HG02623 (cell line): Measurements from ENCODE around the gene FRMD5.
"Not testable (repeated sequence)": the region's sequence is repeated elsewhere in the genome, so short reads cannot be mapped to it uniquely, and the experiment has no call there.

Experiments
- ATAC-seq: cut with Tn5 transposase; IDR thresholded peaks from one replicate; pipeline ENCODE4 v1.9.1; 2021; ENCODE audit warnings: moderate library complexity; ENCODE audit not compliant: unreplicated experiment

The FRMD5 gene

DNA sequence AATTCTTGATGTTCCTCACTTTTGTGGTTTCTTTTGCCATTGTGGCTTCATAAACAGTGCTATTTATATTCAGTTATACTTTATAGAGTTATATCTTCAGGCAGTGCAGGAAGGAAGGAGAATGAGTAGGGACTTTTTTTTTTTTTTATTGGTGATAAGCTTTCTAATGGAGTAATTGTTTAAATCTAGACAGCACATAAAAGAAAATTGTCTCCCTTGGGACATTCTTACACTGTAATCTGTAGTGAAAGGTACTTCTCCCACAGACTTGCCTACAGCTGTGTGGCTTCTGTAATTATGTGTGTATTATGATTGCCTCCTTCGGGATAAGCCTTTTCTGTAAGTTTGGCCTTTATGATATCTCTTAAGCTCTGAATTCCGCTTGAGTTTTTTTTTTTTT is 326.7 kb downstream of the FRMD5 start:
- ATAC-seq: no peak

DNA sequence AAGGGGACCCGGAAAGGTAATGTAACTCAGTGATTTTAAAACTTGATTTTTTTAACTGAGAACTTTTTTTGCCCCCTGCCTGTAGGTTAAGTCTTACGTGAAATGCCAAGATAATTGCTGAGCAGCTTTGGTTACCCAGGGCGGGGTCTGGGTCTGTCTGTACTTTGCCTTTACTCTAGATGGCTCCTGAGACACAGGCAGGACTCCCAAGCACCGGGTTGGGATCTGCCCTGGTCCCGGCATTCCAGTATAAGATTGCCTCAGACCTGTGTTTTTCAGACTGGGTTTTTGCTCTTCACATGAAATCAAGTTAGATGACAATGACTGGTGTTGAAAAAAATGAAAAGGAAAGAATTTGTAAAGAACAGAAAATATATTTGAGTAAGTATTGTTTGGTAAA is 328.0 kb downstream of the FRMD5 start:
- ATAC-seq: no peak

DNA sequence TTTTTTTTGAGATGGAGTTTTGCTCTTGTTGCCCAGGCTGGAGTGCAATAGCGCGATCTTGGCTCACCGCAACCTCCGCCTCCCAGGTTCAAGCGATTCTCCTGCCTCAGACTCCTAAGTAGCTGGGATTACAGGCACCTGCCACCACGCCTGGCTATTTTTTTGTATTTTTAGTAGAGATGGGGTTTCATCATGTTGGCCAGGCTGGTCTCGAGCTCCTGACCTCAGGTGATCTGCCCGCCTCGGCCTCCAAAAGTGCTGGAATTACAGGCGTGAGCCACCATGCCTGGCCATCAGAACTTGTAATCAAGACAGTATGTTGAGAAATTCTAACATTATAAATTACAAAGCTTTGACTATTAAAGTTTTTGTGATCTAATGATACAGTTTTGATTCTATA is 328.4 kb downstream of the FRMD5 start:
- ATAC-seq: not testable (repeated sequence)

DNA sequence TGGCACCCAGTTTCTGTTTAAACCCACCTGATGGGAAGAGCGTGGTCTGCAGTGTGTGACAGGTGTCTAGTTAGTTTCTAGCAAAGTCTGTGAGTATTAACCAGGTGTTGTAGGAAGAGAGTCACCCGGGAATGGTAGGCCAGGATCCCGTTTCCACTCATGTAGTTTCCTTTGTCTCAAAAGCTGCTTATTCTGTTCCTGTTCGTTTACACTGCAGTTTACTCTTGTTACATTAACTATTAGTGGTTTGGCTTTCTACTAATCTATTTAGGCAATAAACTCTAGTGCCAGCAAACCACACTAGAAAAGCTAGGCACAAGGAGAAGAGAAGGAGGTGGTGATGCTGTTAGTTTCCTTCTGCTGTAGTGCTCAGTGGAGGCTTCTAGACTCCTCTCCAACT is 335.5 kb downstream of the FRMD5 start:
- ATAC-seq: no peak

DNA sequence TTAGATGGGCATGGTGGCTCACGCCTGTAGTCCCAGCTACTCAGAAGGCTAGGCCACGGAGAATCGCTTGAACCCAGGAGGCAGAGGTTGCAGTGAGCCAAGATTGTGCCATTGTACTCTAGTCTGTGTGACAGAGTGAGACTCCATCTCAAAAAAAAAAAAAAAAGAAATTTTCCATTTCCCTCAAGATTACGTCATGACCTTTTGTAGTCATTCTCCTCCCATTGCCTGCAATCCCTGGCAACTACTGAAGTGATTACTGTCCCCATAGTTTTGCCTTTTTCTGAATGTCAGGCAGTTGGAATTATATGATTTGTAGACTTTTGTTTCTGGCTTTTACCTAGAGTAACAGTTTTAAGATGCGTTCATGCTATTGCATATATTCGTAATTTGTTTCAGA is 340.3 kb downstream of the FRMD5 start:
- no peak for ATAC-seq

DNA sequence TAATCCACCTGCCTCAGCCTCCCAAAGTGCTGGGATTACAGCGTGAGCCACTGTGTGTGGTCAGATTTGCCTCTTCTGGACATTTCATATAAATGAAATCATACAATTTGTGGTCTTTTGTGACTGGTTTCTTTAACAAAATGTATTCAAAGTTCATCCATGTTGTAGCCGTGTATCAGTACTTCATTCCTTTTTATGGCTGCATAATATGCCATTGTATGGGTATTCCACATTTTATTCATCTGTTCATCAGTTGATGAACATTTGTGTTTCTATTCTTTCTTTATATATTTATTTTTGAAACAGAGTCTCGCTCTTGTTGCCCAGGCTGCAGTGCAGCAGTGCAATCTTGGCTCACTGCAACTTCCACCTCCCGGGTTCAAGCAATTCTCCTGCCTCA is 342.5 kb downstream of the FRMD5 start:
- no peak for ATAC-seq

DNA sequence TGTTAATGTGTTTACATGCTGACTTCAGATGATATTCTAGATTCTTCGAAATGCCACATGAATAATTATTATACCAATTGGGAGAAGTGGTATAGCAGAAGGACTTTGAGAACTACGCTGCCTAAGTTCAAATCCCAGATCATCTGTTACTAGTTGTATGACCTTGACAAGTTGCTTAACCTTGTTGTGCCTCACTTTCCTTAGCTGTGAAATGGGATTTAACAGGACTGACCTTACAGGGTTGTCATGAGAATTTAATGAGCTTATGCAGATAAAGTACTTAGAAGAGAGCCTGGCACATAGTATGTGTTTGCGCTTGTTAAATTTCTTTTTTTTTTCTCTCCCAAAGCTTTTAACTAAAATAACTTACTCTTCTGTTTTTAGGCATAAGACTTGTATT is 343.8 kb downstream of the FRMD5 start:
- ATAC-seq: no peak

DNA sequence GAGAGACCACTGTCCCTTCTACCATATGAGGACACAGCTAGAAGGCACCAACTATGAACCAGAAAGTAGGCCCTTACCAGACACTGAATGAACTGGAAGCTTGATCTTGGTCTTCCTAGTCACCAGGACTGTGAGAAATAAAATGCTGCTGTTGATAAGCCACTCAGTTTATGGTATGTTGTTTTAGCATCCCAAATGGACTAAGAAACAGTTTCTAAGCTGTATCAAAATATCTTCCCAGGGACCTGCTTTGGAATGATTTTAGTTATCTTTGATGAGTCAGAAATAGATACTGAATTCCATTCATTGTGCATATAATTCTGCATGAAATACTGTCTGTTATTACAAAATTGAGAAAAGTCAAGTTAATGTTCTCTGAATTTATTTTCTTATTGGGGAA is 349.6 kb downstream of the FRMD5 start:
- ATAC-seq: no peak

DNA sequence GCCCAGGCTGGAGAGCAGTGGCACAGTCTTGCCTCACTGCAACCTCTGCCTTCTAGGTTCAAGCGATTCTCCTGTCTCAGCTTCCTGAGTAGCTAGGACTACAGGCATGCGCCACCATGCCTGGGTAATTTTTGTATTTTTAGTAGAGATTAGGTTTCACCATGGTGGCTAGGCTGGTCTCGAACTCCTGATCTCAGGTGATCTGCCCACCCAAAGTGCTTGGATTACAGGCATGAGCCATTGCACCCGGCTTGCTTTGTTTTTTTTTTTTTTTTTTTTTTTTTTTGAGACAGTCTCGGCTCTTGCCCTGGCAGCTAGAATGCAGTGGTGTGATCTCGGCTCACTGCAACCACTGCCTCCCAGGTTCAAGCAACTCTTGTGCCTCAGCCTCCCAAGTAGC is 362.6 kb downstream of the FRMD5 start:
- not testable (repeated sequence) for ATAC-seq

DNA sequence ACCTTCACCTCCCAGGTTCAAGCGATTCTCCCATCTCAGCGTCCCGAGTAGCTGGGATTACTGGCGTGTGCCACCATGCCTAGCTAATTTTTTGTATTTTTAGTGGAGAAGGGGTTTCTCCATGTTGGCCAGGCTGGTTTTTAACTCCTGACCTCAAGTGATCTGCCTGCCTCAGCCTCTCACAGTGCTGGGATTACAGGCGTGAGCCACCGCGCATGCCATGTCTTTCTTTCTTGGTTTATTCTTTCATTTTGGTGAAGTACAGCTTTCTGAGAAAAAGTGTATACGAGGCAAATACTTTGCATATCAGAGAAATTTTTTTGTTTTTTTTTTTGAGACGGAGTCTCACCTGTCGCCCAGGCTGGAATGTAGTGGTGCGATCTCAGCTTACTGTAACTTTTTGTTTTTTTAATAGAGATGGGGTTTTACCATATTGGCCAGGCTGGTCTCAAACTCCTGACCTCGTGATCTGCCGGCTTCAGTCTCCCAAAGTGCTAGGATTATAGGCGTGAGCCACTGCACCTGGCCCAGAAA is 363.5 kb downstream of the FRMD5 start:
- not testable (repeated sequence) for ATAC-seq

DNA sequence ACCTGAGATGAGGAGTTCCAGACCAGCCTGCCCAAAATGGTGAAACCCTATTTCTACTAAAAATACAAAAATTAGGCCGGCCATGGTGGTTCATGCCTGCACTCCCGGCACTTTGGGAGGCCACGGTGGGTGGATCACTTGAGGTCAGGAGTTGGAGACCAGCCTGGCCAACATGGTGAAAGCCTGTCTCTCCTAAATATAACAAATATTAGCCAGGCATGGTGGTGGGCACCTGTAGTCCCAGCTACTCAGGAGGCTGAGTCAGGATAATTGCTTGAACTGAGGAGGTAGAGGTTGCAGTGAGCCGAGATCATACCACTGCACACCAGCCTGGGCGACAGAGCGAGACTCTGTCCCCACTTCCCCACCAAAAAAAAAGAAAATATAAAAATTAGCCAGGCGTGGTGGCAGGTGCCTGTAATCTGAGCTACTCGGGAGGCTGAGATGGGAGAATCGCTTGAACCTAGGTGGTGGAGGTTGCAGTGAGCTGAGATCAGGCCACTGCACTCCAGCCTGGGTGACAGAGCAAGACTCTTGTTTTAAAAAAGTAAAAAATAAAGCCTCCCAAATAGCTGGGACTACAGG is 364.3 kb downstream of the FRMD5 start:
- ATAC-seq: not testable (repeated sequence)

DNA sequence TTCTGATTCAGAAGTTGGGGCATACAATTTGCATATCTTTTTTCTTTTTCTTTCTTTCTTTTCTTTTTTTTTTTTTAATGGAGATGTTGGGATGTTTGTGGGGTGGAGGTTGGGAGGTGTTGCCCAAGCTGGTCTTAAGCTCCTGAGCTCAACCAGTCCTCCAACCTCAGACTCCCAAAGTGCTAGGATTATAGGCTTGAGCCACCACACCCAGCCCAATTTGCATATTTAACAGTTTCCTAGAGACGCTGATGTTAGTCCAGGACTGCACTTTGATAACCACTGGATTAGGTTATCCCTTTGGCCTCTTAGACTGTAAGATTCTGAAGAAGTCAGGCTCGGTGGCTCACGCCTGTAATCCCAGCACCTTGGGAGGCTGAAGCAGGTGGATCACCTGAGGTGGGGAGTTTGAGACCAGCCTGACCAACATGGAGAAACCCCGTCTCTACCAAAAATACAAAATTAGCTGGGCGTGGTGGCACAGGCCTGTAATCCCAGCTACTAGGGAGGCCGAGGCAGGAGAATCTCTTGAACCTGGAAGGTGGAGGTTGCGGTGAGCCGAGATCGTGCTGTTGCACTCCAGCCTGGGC is 365.0 kb downstream of the FRMD5 start:
- not testable (repeated sequence) for ATAC-seq

DNA sequence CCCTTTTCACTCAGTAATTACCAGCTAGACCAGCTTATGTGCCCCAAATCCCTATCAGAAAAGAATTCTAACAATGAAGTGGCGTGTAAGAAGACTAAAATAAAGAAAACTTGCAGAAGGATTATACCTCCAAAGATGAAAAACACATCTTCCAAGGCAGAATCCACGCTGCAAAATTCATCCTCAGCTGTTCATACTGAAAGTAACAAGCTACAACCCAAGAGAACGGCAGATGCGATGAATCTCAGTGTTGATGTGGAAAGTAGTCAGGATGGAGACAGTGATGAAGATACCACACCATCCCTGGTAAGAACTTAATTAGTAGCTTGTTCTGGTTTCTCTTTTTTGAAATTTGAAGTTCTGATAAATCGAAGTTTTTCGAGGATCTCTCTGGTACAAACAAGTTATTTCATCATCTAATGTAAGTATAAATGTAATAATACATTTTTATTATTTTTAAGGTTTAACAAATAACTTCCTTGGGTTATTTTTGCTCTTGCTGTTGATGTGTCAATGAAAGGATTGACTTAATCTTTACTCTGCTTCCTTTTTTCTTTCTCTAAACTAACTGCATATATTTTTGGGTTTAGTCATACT is 366.9 kb downstream of the FRMD5 start:
- ATAC-seq: no peak

DNA sequence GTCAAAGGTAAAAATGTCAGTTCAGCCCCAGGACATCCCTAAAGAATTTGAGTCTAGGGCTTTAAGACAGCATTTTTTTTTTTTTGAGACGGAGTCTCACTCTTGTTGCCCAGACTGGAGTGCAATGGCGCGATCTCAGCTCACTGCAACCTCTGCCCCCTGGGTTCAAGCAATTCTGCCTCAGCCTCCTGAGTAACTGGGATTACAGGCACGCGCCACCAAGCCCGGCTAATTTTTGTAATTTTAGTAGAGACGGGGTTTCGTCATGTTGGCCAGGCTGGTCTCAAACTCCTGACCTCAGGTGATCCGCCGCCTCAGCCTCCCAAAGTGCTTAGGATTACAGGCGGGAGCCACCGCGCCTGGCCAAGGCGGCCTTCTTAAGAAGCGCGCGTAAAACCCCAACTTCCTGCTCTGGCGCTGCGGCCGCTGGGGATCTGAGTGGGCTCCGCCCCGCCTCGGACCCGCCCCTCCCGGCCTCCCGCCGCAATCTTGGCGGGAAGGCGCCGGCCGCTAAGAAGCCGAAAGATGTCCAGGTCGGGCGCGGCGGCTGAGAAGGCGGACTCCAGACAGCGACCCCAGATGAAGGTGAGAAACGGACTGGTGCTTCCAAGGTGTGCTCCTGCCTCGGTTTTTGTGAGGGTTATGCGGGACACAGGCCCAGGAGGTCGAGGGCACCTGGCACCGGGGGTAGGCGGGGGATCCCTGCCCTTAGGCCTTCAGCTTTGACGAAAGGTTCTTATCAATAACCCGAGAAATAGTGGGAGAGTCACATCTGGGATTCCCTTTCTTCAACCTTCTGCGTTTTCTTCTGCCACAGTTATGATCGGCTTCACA is 368.3 kb downstream of the FRMD5 start, which contains the start of gene WDR76:
Gene WDR76, plus strand, starts transcription at position 495 of the 834 bp plus-strand sequence. Its CDS starts 31 bp downstream, at position 526.
- peak; percentile 39 for ATAC-seq

DNA sequence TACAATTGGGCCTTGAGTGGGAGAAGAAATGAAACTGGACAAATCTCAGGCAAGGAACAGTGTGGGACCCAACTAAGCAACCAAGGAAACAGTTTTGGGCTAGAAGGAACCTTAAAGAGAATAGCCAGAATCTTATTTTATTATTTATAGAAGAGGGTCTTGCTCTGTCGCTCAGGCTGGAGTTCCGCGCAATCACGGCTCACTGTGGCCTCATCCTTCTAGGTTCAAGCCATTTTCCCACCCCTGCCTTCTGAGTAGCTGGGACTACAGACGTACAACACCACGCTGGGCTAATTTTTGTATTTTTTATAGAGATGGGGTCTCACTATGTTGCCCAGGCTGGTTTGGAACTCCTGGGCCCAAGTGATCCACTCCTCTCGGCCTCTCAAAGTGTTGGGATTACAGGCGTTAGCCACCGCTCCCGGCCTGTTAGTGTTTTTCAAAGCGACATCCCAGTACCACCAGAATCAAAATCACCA is 369.0 kb downstream of the FRMD5 start:
- ATAC-seq: no peak

DNA sequence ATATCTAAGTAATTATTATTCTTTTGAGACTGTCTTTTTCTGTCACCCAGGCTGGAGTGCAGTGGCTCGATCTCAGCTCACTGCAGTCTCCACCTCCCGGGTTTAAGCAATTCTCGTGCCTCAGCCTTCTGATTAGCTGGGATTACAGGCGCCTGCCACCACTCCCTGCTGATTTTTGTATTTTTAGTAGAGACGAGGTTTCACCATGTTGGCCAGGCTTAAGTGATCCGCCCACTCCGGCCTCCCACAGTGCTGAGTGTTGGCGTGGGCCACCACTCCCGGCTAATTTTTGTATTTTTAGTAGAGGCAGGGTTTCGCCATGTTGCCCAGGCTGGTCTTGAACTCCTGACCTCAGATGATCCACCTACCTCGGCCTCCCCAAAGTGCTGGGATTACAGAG is 369.8 kb downstream of the FRMD5 start:
- ATAC-seq: not testable (repeated sequence)

DNA sequence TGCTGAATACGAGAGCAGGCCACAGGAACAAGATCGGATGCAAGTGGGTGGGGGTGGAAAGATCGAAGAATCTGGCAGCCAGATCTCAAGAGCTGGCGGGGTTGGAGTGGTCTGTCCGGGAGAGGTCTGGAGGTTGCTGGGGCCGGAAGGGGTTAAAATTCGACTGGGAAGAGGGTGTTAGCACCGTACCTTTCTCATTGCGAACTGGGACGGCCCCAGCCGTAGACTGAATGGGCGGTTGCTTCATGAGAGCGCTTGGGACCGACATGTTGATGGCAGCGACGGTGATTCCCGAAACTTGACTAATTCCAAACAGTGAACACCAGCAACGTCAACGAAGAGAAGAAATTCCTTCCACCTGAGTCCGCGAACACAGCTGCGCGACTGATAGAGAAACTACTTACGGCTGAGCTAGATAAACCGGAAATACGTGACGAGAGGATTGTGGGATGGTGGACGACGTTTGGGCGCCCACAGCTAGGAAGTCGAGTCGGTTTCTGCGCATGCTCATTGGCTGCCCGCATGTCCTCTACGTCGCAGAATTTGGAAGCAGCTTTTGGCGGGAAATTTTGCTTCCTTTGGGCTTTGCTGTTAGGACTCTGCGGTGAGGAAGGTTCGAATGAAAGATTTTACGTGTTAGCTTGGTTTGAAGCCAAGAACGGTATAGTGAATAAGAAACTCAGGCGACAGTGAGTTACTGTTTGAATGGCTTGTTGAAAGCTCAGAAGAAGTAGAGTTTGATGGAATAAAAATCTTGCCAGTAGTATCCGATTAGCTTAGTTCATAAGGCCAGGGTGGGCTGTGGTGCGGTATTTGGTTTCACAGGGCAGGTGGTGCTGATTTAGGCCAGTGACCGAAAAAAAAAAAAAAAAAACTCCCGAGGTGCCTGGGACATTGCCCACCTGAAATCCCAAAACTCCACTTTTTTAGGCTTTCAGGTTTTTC is 370.5 kb downstream of the FRMD5 start, which contains the start of gene MFAP1:
Gene MFAP1, minus strand, starts transcription at position 389 of the 945 bp plus-strand sequence. Its CDS starts 121 bp downstream, at position 268.
- peak; percentile 67 for ATAC-seq

DNA sequence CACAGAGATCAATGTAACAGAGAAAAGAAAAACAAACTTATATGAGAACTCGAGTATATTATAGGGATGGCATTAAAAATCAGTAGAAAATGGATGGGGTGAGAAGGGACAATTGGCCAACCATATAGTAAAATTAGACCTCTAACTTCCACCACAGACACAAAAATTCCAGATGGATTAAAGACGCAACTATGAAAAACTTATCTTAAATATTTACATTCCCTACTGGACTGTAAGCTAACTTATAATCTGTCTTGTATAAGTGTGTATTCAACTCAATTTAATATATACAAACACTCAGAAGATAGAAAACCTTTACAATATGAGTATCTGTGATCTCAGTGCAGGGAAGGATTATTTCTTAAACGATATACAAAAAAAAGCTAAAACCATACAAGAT is 373.6 kb downstream of the FRMD5 start:
- ATAC-seq: no peak
